Measurements from ENCODE around the gene PCYOX1L. TPM values are rescaled to one million over a fixed set of nuclear protein-coding genes. Genes with fewer than 3 reads are reported as not detected.

PCYOX1L gene
- polyA plus RNA-seq, 3 donors = 16.7 to 18.8 (median 18.8) TPM

DNA sequence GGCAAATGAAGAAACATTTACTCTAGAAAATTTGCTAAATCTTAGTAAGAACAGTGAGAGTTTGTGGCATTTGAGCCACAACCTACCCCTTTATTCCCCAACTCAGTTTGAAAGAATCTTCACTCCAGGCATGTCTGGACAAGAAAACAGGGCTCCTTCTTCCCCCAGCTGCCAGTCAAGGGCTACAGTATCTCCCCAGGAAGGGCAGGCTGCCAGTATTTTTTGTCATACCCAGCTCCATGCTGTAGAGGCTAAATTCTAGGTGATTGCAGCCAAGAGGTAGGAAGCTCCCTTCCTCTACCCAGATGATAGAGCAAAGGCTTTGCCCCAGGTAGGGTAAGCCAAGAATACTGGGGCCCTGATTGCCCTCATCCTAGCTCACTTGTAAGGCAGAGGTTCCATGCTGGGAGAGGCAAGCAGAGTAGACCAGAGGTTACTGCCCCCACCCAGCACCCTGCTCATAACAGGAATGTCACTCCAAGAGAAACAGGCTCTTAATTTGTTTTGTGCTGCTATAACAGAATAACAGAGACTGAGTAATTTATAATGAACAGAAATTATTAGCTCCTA lies 32.6 kb upstream of the PCYOX1L start:
- no peak for DNase-seq (ENCODE audit: extremely low read depth in 1 of 11, low read depth in 9 of 11, low spot score in 4 of 11)

DNA sequence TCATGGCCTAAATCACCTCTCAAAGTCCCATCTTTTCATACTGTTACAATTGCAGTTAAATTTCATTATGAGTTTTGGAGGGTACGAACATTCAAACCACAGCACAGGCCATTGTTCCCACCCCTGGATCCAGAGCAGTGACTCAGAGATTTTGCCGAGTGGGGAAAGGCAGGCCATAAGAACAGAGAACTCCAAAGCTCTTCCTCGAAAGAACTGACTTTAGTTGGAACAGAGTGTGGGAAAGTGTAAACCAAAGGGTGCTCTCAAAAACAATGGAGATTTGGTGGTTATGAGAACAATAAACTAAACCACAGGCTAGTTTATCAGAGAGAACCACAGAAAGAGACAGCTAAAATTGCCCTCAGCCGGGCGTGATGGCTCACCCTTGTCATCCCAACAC lies 32.0 kb upstream of the PCYOX1L start:
- DNase-seq (ENCODE audit: extremely low read depth in 1 of 11, low read depth in 9 of 11, low spot score in 4 of 11) = no peak

DNA sequence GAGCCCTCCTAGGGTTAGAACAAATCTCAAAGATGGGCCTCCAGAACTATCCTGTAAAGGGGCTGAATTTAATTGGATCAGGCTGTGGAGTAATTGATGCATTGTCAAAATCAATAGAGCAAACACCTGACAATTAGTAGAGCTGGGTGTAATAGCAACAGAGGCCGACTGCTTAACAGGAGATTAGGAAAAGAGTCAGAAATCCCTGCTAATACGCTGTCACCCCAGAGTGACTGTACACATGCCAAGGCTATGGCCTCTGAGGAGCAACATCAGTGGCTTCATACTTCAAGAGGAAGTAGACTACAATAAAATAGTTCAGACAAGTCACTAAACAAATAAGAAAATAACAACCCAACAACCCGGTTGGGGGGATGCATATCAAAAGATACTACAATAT lies 31.2 kb upstream of the PCYOX1L start:
- DNase-seq (ENCODE audit: extremely low read depth in 1 of 11, low read depth in 9 of 11, low spot score in 4 of 11) = no peak

DNA sequence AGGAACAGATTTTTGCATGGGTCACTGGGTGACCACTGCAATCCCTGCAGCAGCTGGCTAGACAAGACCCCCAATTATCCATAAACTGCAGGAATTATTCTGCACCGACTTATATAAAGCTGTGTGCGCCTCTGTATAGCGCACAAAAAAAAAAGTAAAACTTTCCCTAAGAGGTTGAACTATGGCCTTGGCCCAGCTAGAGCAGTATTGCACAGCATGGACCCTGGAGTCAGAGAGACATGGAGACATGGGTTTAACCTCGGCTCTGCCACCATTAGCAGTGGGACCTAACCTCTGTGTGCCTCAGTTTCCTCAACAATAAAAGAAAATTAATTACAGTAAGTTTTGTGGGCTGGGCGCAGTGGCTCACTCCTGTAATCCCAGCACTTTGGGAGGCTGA lies 29.7 kb upstream of the PCYOX1L start:
- no peak for DNase-seq (ENCODE audit: extremely low read depth in 1 of 11, low read depth in 9 of 11, low spot score in 4 of 11)

DNA sequence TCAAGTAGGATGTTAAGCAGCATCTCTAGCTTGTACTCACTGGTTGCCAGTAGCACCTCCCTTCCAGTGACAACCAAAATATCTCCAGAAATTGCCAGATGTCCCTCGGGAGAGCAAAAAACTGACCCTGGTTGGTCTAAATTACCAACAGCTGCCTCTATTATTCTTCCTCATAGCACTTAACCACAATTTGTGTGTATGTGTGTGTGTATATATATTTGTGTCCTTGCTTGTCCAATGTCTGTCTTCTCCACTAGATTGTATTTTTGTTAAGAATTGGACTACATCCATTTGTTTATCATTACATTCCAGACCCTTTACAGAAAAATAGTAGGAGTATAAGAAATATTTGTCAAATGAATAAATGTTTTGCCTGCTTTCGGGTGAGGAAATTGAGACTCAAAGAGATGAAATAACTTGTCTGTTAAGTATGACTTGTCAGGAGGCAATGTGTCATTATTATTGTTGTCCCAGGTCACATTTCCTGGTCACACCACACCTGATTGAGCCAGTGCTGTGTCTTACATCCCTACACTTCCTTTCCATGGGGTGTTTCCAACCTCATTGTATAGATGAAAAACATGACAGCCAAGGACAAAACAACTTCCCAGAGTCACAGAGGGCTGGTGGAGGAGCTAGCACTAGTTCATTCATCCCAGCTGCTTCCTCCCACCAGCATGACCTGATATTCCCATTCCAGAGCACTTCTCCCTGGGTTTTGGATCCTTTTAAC lies 24.0 kb upstream of the PCYOX1L start:
- no peak for DNase-seq (ENCODE audit: extremely low read depth in 1 of 11, low read depth in 9 of 11, low spot score in 4 of 11)

DNA sequence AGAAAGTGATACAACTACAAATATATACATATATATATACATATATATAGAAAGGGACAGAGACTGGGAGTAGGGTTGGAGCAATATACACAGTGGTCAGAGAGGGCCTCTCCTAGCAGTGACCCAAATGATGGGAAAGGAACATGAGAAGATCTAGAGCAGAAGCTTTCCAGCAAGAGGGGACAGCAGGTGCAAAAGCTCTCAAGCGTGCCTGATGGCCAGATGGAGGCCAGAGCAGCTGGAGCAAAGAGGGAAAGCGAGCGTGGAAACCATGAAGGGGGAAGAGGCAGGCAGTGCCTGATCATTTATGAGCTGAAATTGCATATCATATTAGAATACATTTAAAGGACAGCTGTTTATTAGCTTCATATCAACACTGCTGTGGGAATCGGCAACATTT lies 20.1 kb upstream of the PCYOX1L start:
- no peak for DNase-seq (ENCODE audit: extremely low read depth in 1 of 11, low read depth in 9 of 11, low spot score in 4 of 11)

DNA sequence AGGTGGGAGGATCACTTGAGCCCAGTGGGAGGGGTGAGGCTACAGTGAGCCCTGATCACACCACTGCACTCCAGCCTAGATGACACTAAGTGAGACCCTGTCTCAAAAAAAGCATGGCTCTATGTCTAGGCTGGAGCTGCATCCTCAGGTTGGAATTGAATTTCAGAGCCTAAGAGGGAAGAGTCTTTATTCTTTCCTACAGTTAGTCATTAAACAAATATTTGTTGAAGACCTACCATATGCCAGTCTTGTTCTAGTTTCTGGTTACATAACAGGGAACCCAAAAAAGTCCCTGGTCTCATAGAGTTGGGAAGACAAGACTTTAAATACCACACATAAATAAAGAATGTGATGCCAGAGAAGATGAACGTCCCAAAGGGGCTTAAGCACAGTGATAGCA lies 19.5 kb upstream of the PCYOX1L start:
- no peak for DNase-seq (ENCODE audit: extremely low read depth in 1 of 11, low read depth in 9 of 11, low spot score in 4 of 11)

DNA sequence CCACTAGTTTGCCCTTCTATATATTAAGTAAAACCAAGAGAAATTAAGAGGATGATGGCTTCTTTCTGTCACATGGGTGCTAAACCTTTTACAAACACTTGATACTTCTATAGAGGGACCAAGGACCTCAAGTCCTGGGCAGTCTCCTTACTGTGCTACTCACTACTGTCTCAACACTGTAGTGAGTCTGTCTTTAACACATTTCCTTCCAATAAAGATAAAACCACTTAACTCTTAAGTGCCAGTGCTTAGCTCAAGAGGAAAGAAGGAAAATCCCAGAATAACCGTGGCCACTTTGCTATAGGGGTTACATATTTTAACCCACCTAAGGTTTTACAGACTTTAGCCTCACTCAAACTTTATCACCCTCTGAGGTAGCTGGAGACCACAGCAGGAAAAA lies 16.9 kb upstream of the PCYOX1L start:
- DNase-seq (ENCODE audit: extremely low read depth in 1 of 11, low read depth in 9 of 11, low spot score in 4 of 11) = no peak

DNA sequence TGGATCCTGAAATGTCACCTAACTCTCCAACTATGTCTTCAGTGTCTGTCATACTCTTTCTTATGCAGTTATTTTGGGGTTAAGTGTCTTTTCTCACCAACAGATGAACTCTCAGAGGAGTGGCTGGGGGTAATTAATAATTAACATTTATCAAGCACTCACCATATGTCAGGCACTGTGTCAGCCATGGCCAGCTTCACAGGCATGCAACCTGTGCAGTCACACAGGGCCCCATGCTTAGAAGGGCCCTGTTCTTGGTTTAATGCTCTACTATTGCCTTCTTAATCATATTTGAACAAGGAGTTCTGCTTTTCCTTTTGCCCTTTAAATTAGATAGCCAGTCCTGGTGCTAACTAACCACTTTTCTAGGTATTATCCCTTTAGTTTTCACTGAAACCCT lies 16.0 kb upstream of the PCYOX1L start:
- no peak for DNase-seq (ENCODE audit: extremely low read depth in 1 of 11, low read depth in 9 of 11, low spot score in 4 of 11)

DNA sequence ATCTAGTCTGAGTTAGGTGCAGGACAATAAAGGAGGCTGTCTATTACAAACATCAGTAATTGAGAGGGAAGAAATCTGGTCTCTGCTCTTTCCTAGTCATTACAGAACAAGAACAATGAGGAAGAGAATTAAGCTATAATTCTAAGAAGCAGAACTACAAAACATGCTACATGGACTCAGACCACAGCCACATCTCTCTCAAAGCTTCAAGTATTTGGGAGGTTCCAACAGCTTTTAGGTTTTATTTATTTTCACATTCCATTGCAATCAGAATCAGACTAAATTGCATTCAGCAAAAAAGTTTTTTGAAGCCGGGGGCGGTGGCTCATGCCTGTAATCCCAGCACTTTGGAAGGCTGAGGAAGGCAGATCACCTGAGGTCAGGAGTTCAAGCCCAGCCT lies 13.7 kb upstream of the PCYOX1L start:
- no peak for DNase-seq (ENCODE audit: extremely low read depth in 1 of 11, low read depth in 9 of 11, low spot score in 4 of 11)

DNA sequence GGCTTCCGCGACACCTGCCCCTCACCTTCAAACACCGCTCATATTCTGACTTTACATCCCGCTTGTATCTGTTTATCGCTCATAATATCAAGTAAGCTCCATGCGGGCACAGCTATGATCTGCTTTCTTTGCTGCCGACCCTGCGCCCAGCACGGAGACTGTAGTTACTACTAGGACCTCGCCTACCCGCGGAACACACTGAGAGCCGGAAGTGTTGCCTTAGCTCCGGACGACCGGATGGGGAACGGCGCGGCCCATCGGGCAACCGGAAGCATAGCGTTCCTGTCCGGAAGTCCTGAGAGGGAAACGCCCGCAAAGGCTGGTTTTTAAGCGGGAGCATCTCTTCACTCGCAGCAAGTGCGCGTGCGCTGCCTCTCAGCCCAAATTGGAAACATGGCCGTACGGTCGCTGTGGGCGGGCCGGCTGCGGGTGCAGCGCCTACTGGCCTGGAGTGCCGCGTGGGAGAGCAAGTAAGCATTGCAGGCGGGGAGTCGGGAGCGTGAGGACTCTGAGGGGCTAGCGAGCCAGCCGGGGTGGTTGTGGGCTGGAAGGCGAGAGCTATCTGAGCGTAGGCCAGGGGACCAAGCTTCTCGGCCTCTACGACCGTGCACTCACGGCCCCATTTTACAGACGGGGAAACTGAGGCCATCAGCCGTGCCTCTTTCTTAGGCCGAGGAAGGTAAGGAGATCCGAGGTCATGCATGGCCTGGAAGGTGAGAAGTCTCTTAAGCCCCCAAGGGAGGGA lies 12.5 kb upstream of the PCYOX1L start, which contains the start of gene GRPEL2:
GRPEL2 (plus strand) TSS at position 353 of the 745 bp plus-strand sequence; CDS start at position 394, 41 bp downstream.
- DNase-seq (ENCODE audit: extremely low read depth in 1 of 11, low read depth in 9 of 11, low spot score in 4 of 11) = peak; percentile 88 to 96 (median 93)

DNA sequence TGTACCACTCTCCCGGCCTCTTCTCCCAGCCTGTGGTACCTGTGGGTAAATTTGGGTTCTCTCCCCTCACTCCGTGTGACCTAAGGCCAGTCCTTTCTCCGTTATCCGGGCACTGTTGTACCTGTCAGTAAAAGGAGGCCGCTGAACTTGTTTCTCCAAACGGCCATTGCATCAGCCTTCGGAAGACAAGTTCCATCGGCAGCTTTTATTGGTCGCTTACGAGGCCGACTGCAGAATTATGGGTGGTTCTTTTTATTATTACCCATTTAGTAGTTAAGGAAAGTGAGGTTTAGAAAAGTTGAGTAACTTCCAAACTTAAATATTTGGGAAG lies 12.0 kb upstream of the PCYOX1L start:
- DNase-seq (ENCODE audit: extremely low read depth in 1 of 11, low read depth in 9 of 11, low spot score in 4 of 11) = no peak

DNA sequence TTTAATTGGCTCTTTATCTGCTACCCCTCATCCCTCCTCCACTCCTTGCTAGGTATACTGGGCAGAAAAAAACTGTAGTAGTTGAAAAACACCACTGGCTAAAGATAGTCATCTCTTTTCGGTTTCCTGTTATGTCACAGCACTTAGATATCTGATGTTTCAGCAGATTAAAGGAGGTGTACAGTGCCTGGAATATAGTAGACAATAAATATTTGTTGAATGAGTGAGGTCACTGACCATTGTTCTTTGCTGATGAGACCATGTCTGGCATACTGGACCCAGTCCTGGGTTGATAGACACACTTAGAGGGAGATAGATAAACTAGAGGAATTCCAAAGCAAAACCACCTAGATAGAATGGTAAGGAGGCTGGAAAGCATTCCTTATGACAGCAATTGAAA lies 9.3 kb upstream of the PCYOX1L start:
- DNase-seq (ENCODE audit: extremely low read depth in 1 of 11, low read depth in 9 of 11, low spot score in 4 of 11) = no peak

DNA sequence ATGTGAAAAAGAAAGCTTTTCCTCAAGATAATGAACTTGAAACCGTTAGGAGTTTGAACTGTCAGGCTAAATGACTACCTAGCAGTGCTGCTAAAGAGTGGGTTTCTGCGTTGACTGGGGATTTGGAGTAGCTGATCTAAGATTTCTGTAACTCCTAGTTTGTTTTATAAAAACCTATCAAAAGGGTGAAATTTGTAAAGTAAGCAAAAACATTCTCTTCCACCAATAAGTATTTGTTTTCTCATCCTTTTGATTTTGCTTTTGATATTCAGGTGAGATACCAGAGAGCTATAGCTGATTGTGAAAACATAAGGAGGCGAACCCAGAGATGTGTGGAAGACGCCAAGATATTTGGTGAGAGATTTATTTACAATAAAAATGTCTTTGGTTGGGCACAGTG lies 8.5 kb upstream of the PCYOX1L start:
- DNase-seq (ENCODE audit: extremely low read depth in 1 of 11, low read depth in 9 of 11, low spot score in 4 of 11) = no peak

DNA sequence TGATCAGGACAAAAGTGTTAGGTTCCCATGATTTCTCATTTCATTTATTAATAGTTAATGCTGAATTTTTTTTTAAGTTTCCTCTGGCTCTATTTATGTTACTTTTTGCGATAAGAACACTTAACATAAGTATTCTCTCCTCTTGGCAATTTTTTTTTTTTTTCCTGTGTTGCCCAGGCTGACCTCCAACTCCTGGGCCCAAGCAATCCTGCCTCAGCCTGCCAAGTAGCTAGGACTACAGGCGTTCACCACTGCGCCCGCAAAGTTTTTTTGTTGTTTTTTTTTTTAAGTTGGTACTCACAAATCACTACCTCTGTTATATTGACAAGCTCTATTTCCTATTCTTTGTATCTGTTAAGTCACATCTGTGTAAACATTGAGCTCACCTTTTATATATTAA lies 5.7 kb upstream of the PCYOX1L start:
- no peak for DNase-seq (ENCODE audit: extremely low read depth in 1 of 11, low read depth in 9 of 11, low spot score in 4 of 11)

DNA sequence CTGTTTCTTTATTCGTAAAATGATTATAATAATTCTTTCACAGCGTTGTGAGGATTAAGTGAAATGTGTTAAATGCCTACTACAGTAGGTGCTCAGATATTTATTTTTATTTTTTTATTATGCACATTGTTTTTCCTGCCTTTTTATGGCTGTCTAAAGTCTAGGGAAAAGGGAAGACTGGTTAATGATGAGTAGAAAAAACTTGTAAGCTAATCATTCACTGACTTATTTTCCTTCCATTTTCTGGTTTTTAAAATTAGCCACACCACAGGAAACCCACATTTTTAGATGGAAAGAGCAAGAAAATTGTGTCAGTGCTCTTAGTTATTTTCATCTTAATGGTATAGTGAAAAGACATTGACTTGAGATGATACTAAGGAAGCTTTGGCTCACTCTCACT lies 3.9 kb upstream of the PCYOX1L start:
- DNase-seq (ENCODE audit: extremely low read depth in 1 of 11, low read depth in 9 of 11, low spot score in 4 of 11) = no peak

DNA sequence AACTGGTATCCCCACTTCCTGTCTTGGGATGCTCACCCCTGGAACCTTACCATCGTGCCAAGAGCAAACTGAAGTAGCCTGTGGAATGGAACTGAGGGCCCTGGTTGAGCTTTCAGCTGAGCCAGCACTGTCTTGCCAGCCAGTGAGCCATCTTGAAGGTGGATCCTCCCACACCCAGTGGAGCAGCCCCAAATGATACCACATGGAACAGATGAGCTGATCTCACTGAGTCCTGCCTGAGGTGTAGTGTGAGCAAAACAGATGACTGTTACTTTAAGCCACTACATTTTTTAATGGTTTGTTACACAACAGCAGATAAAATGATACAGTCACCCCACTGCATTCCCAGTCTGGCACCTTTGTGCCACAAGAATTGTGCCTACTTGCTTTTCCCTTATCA lies 2.2 kb upstream of the PCYOX1L start:
- no peak for DNase-seq (ENCODE audit: extremely low read depth in 1 of 11, low read depth in 9 of 11, low spot score in 4 of 11)

DNA sequence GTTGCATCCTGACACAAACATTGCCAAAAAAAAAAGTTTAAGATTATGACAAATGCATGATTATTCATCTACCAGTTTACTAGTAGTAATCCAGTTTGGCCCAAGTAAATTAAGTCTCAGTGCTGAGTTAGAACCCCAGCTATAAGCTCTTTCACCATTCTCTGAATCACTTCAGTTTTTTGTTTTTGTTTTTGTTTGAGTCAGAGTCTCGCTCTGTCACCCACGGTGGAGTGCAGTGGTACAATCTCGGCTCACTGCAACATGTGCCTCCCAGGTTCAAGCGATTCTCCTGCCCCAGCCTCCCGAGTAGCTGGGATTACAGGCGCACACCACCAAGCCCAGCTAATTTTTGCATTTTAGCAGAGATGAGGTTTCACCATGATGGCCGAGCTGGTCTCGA lies 1.5 kb upstream of the PCYOX1L start:
- no peak for DNase-seq (ENCODE audit: extremely low read depth in 1 of 11, low read depth in 9 of 11, low spot score in 4 of 11)

DNA sequence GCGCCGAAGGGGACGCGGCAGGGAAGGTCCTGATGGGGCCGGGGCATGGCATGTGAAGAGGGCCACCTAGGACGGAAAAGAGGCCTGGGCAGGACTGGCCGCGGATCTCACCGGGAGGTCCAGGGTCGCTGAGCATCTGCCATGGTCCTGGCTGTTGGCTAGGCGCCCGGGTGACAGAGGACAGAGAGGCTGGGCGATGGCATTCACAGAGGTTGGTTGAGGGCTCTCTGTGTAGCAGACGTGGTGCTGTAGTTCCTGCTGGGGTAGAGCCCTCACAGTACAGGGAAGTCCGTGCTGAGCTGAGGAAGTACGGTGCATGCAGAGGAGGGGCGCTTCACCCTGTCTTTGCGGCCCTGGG lies 427 bp downstream of the PCYOX1L start:
- DNase-seq (ENCODE audit: extremely low read depth in 1 of 11, low read depth in 9 of 11, low spot score in 4 of 11) = no peak

DNA sequence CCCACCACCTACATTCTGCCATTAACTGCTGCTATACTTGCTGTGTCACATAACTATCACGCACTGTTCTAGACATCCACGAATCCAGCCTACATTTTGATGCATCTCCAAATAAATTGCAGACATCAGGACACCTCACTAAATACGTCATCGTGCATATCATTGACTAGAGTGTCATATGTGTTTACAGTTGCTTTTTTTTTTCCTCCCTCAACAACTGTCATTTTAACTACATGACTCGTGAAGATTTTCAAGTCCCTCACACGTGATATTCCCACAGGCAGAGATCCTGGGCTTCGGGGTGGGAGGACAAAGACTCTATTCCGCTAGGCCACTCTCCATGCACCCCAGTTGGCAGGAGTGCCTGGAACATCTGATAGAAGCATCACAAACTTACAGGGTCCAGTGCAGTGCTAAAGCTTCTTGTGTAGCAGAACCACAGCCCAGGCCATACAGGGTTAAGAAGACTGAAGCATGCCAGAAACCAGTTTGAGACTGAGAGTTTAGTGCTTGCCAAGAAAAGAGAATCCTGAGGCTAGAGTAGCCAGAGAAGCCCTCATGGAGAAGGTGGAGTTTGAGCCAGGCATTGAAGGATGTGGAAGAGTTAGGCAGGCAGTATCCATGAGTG lies 1.1 kb downstream of the PCYOX1L start:
- DNase-seq (ENCODE audit: extremely low read depth in 1 of 11, low read depth in 9 of 11, low spot score in 4 of 11) = no peak
